ENCODE results near the gene DHH. TPM values are rescaled to one million over a fixed set of nuclear protein-coding genes. Genes with fewer than 3 reads are reported as not detected.

DHH gene
- total RNA-seq, 1 donor from 2014 or later = 0.27 TPM

Other genes starting within 250 kb of the DHH start
- gene DDX23, start 242.6 kb downstream of the DHH start, total RNA-seq = 60.4 and 61.2 TPM in 2 replicates
- not detected in 2 replicates for gene RND1, start 228.9 kb downstream of the DHH start, total RNA-seq
- gene FKBP11, start 169.3 kb downstream of the DHH start, total RNA-seq = 4.3 and 8.0 TPM in 2 replicates
- gene ARF3, start 137.3 kb downstream of the DHH start, total RNA-seq = 47.6 and 54.1 TPM in 2 replicates
- gene WNT10B, start 123.1 kb downstream of the DHH start, total RNA-seq = 0.83 and 1.4 TPM in 2 replicates
- gene WNT1, start 116.5 kb downstream of the DHH start, total RNA-seq = not detected in 2 replicates
- 3.4 and 12.3 TPM in 2 replicates for gene DDN, start 95.4 kb downstream of the DHH start, total RNA-seq
- gene PRKAG1, start 76.0 kb downstream of the DHH start, total RNA-seq = 67.0 and 76.0 TPM in 2 replicates
- gene KMT2D, start 34.0 kb downstream of the DHH start, total RNA-seq = 26.6 and 32.2 TPM in 2 replicates
- gene RHEBL1, start 24.8 kb downstream of the DHH start, total RNA-seq = 1.2 TPM in 1 of 2 replicates, not detected in the other
- 27.0 and 27.5 TPM in 2 replicates for gene LMBR1L, start 16.0 kb upstream of the DHH start, total RNA-seq
- gene TUBA1B, start 36.6 kb upstream of the DHH start, total RNA-seq = 1,860 and 2,094 TPM in 2 replicates
- 2,694 and 2,699 TPM in 2 replicates for gene TUBA1A, start 94.3 kb upstream of the DHH start, total RNA-seq
- 547 and 595 TPM in 2 replicates for gene TUBA1C, start 170.3 kb upstream of the DHH start, total RNA-seq
- gene PRPH, start 200.3 kb upstream of the DHH start, total RNA-seq = 0.05 TPM in 1 of 2 replicates, not detected in the other
- gene TROAP, start 228.5 kb upstream of the DHH start, total RNA-seq = 1.1 TPM in 1 of 2 replicates, not detected in the other
- 37.7 and 119 TPM in 2 replicates for gene C1QL4, start 242.4 kb upstream of the DHH start, total RNA-seq

Measured in myocyte (in vitro differentiated cells).